ENCODE measurements around the gene GFOD1. TPM values are rescaled to one million over a fixed set of nuclear protein-coding genes. Genes with fewer than 3 reads are reported as not detected.

The GFOD1 gene
- polyA plus RNA-seq, 2 of the 4 experiments (the other 2 are of a cell fraction), result 2.7 to 3.5 TPM

DNA sequence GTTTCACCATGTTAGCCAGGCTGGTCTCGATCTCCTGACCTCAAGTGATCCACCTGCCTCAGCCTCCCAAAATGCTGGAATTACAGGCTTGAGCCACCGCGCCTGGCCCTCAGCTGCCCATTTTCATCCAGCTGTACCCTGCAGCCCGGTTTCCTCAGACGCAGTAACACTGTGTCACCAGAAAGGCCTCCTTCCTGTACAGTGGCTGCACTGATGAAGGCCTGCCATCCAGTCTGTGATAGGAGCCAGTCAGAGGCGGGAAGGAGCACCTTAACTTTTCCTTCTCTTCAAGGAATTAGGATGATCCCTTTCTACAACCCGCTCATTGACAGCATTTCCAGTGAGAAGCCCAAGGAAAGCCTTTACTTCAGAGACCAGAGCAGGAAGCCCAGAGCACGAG, 75.9 kb downstream of the GFOD1 start:
- DNase-seq (ENCODE audit: low read depth in 1 of 2, low spot score in 1 of 2) (no peak), ATAC-seq (no peak), FAIRE-seq (no peak)
- peak overlapping the region; percentile 39 to 80 for H3K27ac ChIP-seq
- POLR2A ChIA-PET, result interaction anchor here (1.4 kb wide), 1 partner anchor 75 kb away, joined by 5 read pairs; no protein-coding TSS in a partner anchor
- H3K4me2 ChIP-seq, result no peak overlapping the region
- 97% methylated on average over 7 of the region's 8 CpGs for WGBS (ENCODE audit: missing lambda C conversion rate)
- TF ChIP-seq CEBPB (IDR thresholded peaks at IDR 0.05), result no peak
- TF ChIP-seq, protein P1, sequence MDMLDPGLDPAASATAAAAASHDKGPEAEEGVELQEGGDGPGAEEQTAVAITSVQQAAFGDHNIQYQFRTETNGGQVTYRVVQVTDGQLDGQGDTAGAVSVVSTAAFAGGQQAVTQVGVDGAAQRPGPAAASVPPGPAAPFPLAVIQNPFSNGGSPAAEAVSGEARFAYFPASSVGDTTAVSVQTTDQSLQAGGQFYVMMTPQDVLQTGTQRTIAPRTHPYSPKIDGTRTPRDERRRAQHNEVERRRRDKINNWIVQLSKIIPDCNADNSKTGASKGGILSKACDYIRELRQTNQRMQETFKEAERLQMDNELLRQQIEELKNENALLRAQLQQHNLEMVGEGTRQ (IDR thresholded peaks at IDR 0.05), result no peak
- TF ChIP-seq EP300 (IDR thresholded peaks at IDR 0.05), result no peak
- TF ChIP-seq, protein P2, sequence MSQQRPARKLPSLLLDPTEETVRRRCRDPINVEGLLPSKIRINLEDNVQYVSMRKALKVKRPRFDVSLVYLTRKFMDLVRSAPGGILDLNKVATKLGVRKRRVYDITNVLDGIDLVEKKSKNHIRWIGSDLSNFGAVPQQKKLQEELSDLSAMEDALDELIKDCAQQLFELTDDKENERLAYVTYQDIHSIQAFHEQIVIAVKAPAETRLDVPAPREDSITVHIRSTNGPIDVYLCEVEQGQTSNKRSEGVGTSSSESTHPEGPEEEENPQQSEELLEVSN (IDR thresholded peaks at IDR 0.05; ENCODE audit: borderline replicate concordance, low read depth), result no peak
- TF ChIP-seq, protein P3, sequence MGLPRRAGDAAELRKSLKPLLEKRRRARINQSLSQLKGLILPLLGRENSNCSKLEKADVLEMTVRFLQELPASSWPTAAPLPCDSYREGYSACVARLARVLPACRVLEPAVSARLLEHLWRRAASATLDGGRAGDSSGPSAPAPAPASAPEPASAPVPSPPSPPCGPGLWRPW (IDR thresholded peaks at IDR 0.05), result no peak
- TF ChIP-seq FOSL2 (IDR thresholded peaks at IDR 0.05), result no peak
- no peak for TF ChIP-seq FOSL2 (CRISPR knock-in tag; IDR thresholded peaks at IDR 0.05)
- TF ChIP-seq MAZ (IDR thresholded peaks at IDR 0.05; ENCODE audit: borderline replicate concordance, low read depth, low read length), result no peak
- peaks cover 65% of the 10 kb centered on the region for H3K4me1 ChIP-seq
- no peak overlapping the region for H3K4me3 ChIP-seq
- CTCF ChIA-PET, result no interaction called here
- no peaks in the 10 kb centered on the region for H3K9me3 ChIP-seq

DNA sequence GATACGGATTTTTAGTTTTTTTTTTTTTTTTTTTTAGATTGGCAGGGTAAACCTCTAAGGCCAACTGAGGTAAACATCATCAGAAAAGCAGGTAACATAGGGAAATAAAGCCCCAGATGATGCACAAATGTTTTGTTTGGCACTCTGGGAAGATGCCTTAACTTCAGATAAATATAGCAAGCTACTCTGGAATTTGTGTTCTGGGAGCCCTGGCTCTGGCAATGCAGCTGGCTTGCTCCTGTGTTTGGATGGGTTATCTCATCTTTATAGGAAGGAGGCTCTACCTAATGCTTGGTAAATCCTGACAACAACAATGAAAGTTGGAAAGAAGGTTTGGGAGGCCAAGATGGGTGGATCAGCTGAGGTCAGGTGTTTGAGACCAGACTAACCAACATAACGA, 77.4 kb downstream of the GFOD1 start:
- peaks cover 80% of the 10 kb centered on the region for H3K4me1 ChIP-seq
- WGBS (ENCODE audit: missing lambda C conversion rate), result 78% methylated on average over 2 of the region's 2 CpGs
- no peaks in the 10 kb centered on the region for H3K9me3 ChIP-seq
- DNase-seq (ENCODE audit: low read depth in 1 of 2, low spot score in 1 of 2), result no peak
- ChIA-PET CTCF (interaction anchor here (0.6 kb wide), 1 partner anchor 108 kb away, joined by 3 read pairs; no protein-coding TSS in a partner anchor), POLR2A (interaction anchor here (1.4 kb wide), 1 partner anchor 77 kb away, joined by 5 read pairs; no protein-coding TSS in a partner anchor)
- H3K27ac ChIP-seq, result peak overlapping the region in 1 of 2 experiments; percentile 80; a peak in 4 of 6 replicates
- FAIRE-seq, result no peak
- TF ChIP-seq JUNB (IDR thresholded peaks at IDR 0.05) (no peak), KDM5A (IDR thresholded peaks at IDR 0.05) (no peak)
- ATAC-seq, result no peak
- no peak overlapping the region for H3K4me2 ChIP-seq
- H3K4me3 ChIP-seq, result no peak overlapping the region

DNA sequence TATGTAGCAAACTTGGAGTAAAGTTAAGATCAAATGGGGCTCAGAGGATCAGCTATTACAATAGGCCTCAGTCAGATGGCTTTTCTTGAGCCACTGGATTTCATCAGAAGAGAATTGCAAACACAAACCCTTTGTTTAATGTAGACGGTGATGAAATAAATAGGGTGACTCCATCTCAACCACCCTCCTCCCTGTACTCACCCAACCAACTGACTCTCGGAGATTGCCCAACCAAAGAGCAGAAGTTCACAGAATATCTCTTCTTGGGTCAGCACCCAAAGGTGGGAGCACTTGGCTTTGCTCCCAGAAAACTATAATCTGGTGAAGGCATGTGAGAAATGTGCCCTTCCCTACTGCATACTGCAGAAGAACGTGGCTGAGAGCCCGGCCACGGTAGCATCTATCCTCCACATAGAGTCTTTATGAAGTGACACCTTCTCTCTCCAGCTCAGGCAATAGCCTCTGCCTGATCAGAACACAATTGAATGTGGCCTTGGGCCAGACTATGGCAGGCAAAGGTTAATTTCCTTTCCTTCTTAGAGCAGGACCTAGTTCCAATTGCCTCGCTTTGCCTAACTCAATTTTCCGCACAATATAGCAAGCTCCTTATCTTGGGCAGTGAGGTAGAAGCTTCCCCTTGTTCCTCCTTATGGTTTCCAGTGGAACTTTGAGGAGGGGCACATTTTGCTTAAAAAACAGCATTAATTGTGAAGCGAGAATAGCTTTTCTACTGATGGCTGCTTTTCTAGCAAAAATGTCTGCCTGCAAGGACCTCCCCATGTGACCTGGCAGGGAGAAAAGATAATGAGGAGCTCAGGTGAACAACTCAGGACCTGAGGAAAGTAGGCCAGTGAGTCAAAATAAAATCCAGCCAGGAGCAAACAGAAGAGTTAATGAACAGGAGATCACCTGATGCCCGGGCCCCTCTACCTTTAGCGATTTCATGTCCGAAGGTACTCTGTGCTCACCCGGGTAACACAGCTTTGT, 79.4 kb downstream of the GFOD1 start:
- 55% methylated on average over 12 of the region's 12 CpGs for WGBS (ENCODE audit: missing lambda C conversion rate)
- ATAC-seq (peak; percentile 93 to 97), FAIRE-seq (no peak), DNase-seq (ENCODE audit: low read depth in 1 of 2, low spot score in 1 of 2) (peak; percentile 58 to 94)
- ChIA-PET CTCF (interaction anchor here (0.9 to 1.6 kb wide), 3 partner anchors 12 to 207 kb away, joined by 3 to 5 read pairs (median 4); partner anchors contain the start of gene NOL7), POLR2A (interaction anchor here (1.0 to 1.4 kb wide), 3 partner anchors 79 to 207 kb away, joined by 3 to 4 read pairs (median 4); partner anchors contain the start of genes NOL7 and TBC1D7)
- Histone ChIP-seq H3K4me2 (peak overlapping the region; percentile 69), H3K9me3 (no peaks in the 10 kb centered on the region), H3K4me3 (no peak overlapping the region), H3K27ac (peak overlapping the region; percentile 91 to 95), H3K4me1 (peaks cover 81% of the 10 kb centered on the region)
- peak; percentile 28; the same call in 1 of the 2 replicates for TF ChIP-seq HOXB13 (CRISPR knock-in tag; IDR thresholded peaks at IDR 0.05; ENCODE audit: low read depth)
- TF ChIP-seq, protein P4, sequence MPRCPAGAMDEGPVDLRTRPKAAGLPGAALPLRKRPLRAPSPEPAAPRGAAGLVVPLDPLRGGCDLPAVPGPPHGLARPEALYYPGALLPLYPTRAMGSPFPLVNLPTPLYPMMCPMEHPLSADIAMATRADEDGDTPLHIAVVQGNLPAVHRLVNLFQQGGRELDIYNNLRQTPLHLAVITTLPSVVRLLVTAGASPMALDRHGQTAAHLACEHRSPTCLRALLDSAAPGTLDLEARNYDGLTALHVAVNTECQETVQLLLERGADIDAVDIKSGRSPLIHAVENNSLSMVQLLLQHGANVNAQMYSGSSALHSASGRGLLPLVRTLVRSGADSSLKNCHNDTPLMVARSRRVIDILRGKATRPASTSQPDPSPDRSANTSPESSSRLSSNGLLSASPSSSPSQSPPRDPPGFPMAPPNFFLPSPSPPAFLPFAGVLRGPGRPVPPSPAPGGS (IDR thresholded peaks at IDR 0.05), result peak; percentile 86; the same call in 1 of the 3 replicates
- TF ChIP-seq GATA3 (IDR thresholded peaks at IDR 0.05; ENCODE audit: borderline replicate concordance), result peak; percentile 65; the same call in 1 of the 2 replicates
- no peak for TF ChIP-seq SREBF2 (IDR thresholded peaks at IDR 0.05)
- TF ChIP-seq, protein P3 (IDR thresholded peaks at IDR 0.05), result peak; percentile 94
- no peak for TF ChIP-seq FOSB (CRISPR knock-in tag; IDR thresholded peaks at IDR 0.05)
- no peak for TF ChIP-seq ZNF302 (CRISPR knock-in tag; IDR thresholded peaks at IDR 0.05)
- peak; percentile 91 to 95 for TF ChIP-seq JUN (IDR thresholded peaks at IDR 0.05)
- peak; percentile 97 to 98 for TF ChIP-seq CEBPB (IDR thresholded peaks at IDR 0.05)
- TF ChIP-seq, protein P5, sequence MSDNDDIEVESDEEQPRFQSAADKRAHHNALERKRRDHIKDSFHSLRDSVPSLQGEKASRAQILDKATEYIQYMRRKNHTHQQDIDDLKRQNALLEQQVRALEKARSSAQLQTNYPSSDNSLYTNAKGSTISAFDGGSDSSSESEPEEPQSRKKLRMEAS (IDR thresholded peaks at IDR 0.05), result peak; percentile 52
- no peak for TF ChIP-seq CBX2 (IDR thresholded peaks at IDR 0.05; ENCODE audit: borderline replicate concordance, low read depth)
- peak; percentile 45; the same call in 1 of the 2 replicates for TF ChIP-seq FOSL2 (IDR thresholded peaks at IDR 0.05)
- TF ChIP-seq FOSL2 (CRISPR knock-in tag; IDR thresholded peaks at IDR 0.05), result peak; percentile 78
- TF ChIP-seq EP300 (IDR thresholded peaks at IDR 0.05), result peak; percentile 81 to 92; a peak in 4 of 5 replicates
- peak; percentile 89 for TF ChIP-seq RARB (CRISPR knock-in tag; IDR thresholded peaks at IDR 0.05)
- peak in 1 of 2 experiments; percentile 39; a peak in 3 of 5 replicates for TF ChIP-seq RAD21 (conservative IDR thresholded peaks at IDR 0.05 in 1 of 2, IDR thresholded peaks at IDR 0.05 in 1 of 2)
- peak; percentile 67; the same call in 1 of the 2 replicates for TF ChIP-seq JUNB (IDR thresholded peaks at IDR 0.05)
- no peak for TF ChIP-seq EHF (CRISPR knock-in tag; IDR thresholded peaks at IDR 0.05)

Data from A549 (cell line).